Endothelial cell of umbilical vein (primary cell): ENCODE data around the gene SMAD5. TPM values are rescaled to one million over a fixed set of nuclear protein-coding genes. Genes with fewer than 3 reads are reported as not detected.

Experiments
- BruUV-seq: library from RNA; stranded (reverse); fragments of 400-500 nt; replicated peaks from 2 replicates; lab custom pipeline; 2021; lab: Mats Ljungman, UMichigan
- CTCF ChIA-PET: fragments of 300-600, 350-600 bp; sonication (Branson Sonifier 250); formaldehyde crosslinking; loops from one replicate; lab custom pipeline; 2021; ENCODE audit warnings: antibody characterized with exemption, inconsistent platforms; lab: Charles Lee
- POLR2A ChIA-PET: fragments of 300-600, 350-600 bp; sonication (Branson Sonifier 250); formaldehyde crosslinking; loops from one replicate; lab custom pipeline; 2021; ENCODE audit warnings: antibody characterized with exemption, inconsistent platforms; lab: Charles Lee
- DNase-seq: peaks from one replicate; pipeline ENCODE4 v3.0.0-alpha.2; 2011; ENCODE audit warnings: low read depth, low spot score
- FAIRE-seq: peaks from 2 replicates; lab custom pipeline; 2011; peaks lifted over from hg19 to GRCh38; lab: Jason Lieb, UNC
- H2AFZ ChIP-seq: 2 replicates; pipeline ENCODE4 v1.6.0; 2012; ENCODE audit warnings: low read depth, low read length, control low read depth, inconsistent platforms
- H3K27ac ChIP-seq: 2 replicates; pipeline ENCODE4 v1.5.1; 2011; ENCODE audit warnings: low read depth, mild to moderate bottlenecking, control low read depth, low read length, moderate library complexity; ENCODE audit not compliant: insufficient read depth
- H3K27me3 ChIP-seq, 2 experiments: 2 replicates each; pipeline versions ENCODE4 v1.6.0 to v1.6.1; 2011; ENCODE audit warnings: low read length in 2 of 2, mixed read lengths in 1 of 2; ENCODE audit not compliant: control insufficient read depth in 2 of 2, insufficient read depth in 2 of 2
- H3K36me3 ChIP-seq, 2 experiments: 2 replicates in 1 of 2; 3 replicates in 1 of 2; pipeline ENCODE4 v1.5.1; 2011; ENCODE audit warnings: low read length in 2 of 2, mild to moderate bottlenecking in 1 of 2, moderate library complexity in 1 of 2; ENCODE audit not compliant: control insufficient read depth in 2 of 2, insufficient read depth in 2 of 2; ENCODE audit errors: extremely low read depth in 1 of 2
- H3K4me1 ChIP-seq: 3 replicates; pipeline ENCODE4 v1.5.1; 2011; ENCODE audit warnings: mild to moderate bottlenecking, low read length; ENCODE audit not compliant: control insufficient read depth, insufficient read depth; ENCODE audit errors: extremely low read depth
- H3K4me2 ChIP-seq: 2 replicates; pipeline ENCODE4 v1.6.1; 2011; ENCODE audit warnings: low read length, control low read depth, mixed read lengths; ENCODE audit not compliant: insufficient read depth
- H3K4me3 ChIP-seq, 3 experiments: fragments of 200-600 bp in 1 of 3; sonication (generic), shearing (Covaris generic) in 1 of 3; replicated peaks in 1 of 3; 2 replicates each; pipeline ENCODE4 v1.5.1; 2011 to 2016; ENCODE audit warnings: control low read depth in 3 of 3, low read length in 3 of 3, mild to moderate bottlenecking in 2 of 3, inconsistent platforms in 1 of 3, low read depth in 1 of 3, moderate library complexity in 1 of 3; ENCODE audit not compliant: insufficient read depth in 1 of 3
- H3K79me2 ChIP-seq: 2 replicates; pipeline ENCODE4 v1.6.0; 2012; ENCODE audit warnings: low read length, inconsistent platforms; ENCODE audit not compliant: control insufficient read depth, insufficient read depth
- H3K9ac ChIP-seq: replicated peaks from 2 replicates; pipeline ENCODE3; 2011; ENCODE audit warnings: low read length, control low read depth; ENCODE audit not compliant: insufficient read depth; ENCODE audit errors: extremely low read depth
- H3K9me1 ChIP-seq: replicated peaks from 3 replicates; pipeline ENCODE4 v1.6.0; 2011; ENCODE audit warnings: mild to moderate bottlenecking, low read length; ENCODE audit not compliant: control insufficient read depth, insufficient read depth; ENCODE audit errors: extremely low read depth
- H3K9me3 ChIP-seq: replicated peaks from 2 replicates; pipeline ENCODE4 v1.5.1; 2012; ENCODE audit warnings: low read length, inconsistent platforms; ENCODE audit not compliant: control insufficient read depth, insufficient read depth
- H4K20me1 ChIP-seq: replicated peaks from 2 replicates; pipeline ENCODE3; 2011; ENCODE audit warnings: mild to moderate bottlenecking, low read length; ENCODE audit not compliant: control insufficient read depth, insufficient read depth; ENCODE audit errors: extremely low read depth
- CTCF ChIP-seq, 2 donors: IDR thresholded peaks; 1 replicate in 1 of 2; 2 replicates in 1 of 2; pipeline ENCODE4 v1.5.1; 2011; ENCODE audit warnings: low read length in 2 of 2, mild to moderate bottlenecking in 2 of 2, moderate library complexity in 2 of 2, control low read depth in 1 of 2, inconsistent platforms in 1 of 2, low read depth in 1 of 2; ENCODE audit not compliant: insufficient read depth in 1 of 2; ENCODE audit errors: extremely low read depth in 1 of 2
- EZH2 ChIP-seq: IDR thresholded peaks from 2 replicates; pipeline ENCODE4 v1.6.1; 2012; ENCODE audit warnings: borderline replicate concordance, low read depth, mild to moderate bottlenecking, moderate library complexity, low read length, inconsistent platforms; ENCODE audit not compliant: severe bottlenecking
- FOS ChIP-seq: IDR thresholded peaks from 2 replicates; pipeline ENCODE4 v1.6.1; 2011; ENCODE audit warnings: mild to moderate bottlenecking, low read length, moderate library complexity, borderline replicate concordance; ENCODE audit not compliant: insufficient read depth
- GATA2 ChIP-seq: IDR thresholded peaks from 2 replicates; pipeline ENCODE4 v1.7.0; 2011; ENCODE audit warnings: low read depth, mild to moderate bottlenecking, moderate library complexity, mixed read lengths, low read length; ENCODE audit not compliant: insufficient read length, insufficient read depth
- JUN ChIP-seq: IDR thresholded peaks from 2 replicates; pipeline ENCODE4 v1.6.1; 2011; ENCODE audit warnings: borderline replicate concordance, low read depth; ENCODE audit not compliant: insufficient read length, insufficient read depth
- MYC ChIP-seq: IDR thresholded peaks from one replicate; pipeline ENCODE4 v1.6.1; 2011; ENCODE audit warnings: mild to moderate bottlenecking, low read depth, low read length
- POLR2A ChIP-seq: IDR thresholded peaks from 2 replicates; pipeline ENCODE4 v1.6.1; 2012; ENCODE audit warnings: low read depth, mild to moderate bottlenecking, control low read depth, low read length
- POLR2AphosphoS5 ChIP-seq: IDR thresholded peaks from 2 replicates; pipeline ENCODE4 v1.6.1; 2012; ENCODE audit warnings: low read depth, mild to moderate bottlenecking, control low read depth, low read length, moderate library complexity; ENCODE audit not compliant: insufficient read depth
- dilution Hi-C: fragments of 300-500 bp; cut with MboI; formaldehyde crosslinking; loops from one replicate; pipeline ENCODE4 v1.15.0; 2019; ENCODE audit warnings: low sequenced_read_pairs; ENCODE audit not compliant: extremely low pct_ligation_motif_present
- intact Hi-C: fragments of 100-400 bp; cut with micrococcal nuclease; formaldehyde crosslinking; loops from one replicate; pipeline ENCODE4 v1.10.0; 2022
- polyA plus RNA-seq, 4 experiments: library from polyadenylated mRNA; depleted of rRNA in 3 of 4; stranded (reverse) in 3 of 4; unstranded in 1 of 4; fragments of >200 nt; gene quantifications; 2 replicates each; pipeline versions ENCODE4 v1.2.1 to v1.2.3, GENCODE V29; 2011 to 2012; ENCODE audit warnings: missing spikeins in 1 of 4
- total RNA-seq: library from RNA; stranded (reverse); gene quantifications from 2 replicates; pipeline ENCODE4 v1.2.3, GENCODE V29; 2021
- TF ChIP-seq, protein P1 (sequence below): IDR thresholded peaks from 2 replicates; pipeline ENCODE4 v1.6.1; 2011; ENCODE audit not compliant: insufficient read depth, insufficient read length

Gene SMAD5
- total and polyA plus RNA-seq, 2 donors (not counting 3 experiments of a cell fraction or from before 2014, with no cell fraction given): 26.0 to 66.0 TPM

- ChIA-PET POLR2A (no interaction called here), CTCF (no interaction called here)
- peak; percentile 2 for DNase-seq
- no peak overlapping the region for H3K27ac ChIP-seq
- no peak overlapping the region for H3K4me2 ChIP-seq
- no peaks in the 10 kb centered on the region for H3K79me2 ChIP-seq
- no peak overlapping the region for H3K4me3 ChIP-seq
- no peaks in the 10 kb centered on the region for H3K4me1 ChIP-seq
- no TSS peak for BruUV-seq
- no peaks in the 10 kb centered on the region for H3K9me3 ChIP-seq
- peaks cover 1 to 16% of the 10 kb centered on the region in 2 experiments for H3K27me3 ChIP-seq
- no peak for FAIRE-seq
- H3K9me1 ChIP-seq: no peaks in the 10 kb centered on the region
- TF ChIP-seq JUN: no peak
- no peak for TF ChIP-seq POLR2AphosphoS5
- TF ChIP-seq CTCF (IDR thresholded peaks at IDR 0.05; ENCODE audit: extremely low read depth in 1 of 2, insufficient read depth in 1 of 2, low read depth in 1 of 2, low read length in 2 of 2): no peak
- TF ChIP-seq MYC: no peak
- no peak for TF ChIP-seq EZH2
- no peak for TF ChIP-seq POLR2A
- TF ChIP-seq GATA2: no peak
- TF ChIP-seq, protein P1, sequence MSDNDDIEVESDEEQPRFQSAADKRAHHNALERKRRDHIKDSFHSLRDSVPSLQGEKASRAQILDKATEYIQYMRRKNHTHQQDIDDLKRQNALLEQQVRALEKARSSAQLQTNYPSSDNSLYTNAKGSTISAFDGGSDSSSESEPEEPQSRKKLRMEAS: no peak
- TF ChIP-seq FOS: no peak
- H3K36me3 ChIP-seq: no peaks in the 10 kb centered on the region
- no peak overlapping the region for H2AFZ ChIP-seq
- intact Hi-C loops: no loop called here
- no peaks in the 10 kb centered on the region for H4K20me1 ChIP-seq
- dilution Hi-C loops: no loop called here
- H3K9ac ChIP-seq: no peak overlapping the region
Observed at GRCh38 chr5:136230176-136230575, 97.5 kb downstream of the SMAD5 start.
